K562 (cell line): Measurements from ENCODE around the gene XPO1. TPM values are rescaled to one million over a fixed set of nuclear protein-coding genes. Genes with fewer than 3 reads are reported as not detected.
A peak's percentile ranks its signal among the peaks of the same experiment; 100 is the strongest.

ENCODE experiments used
- ATAC-seq: fragments of 200-7000 bp; cut with Tn5 transposase; 3 replicates; pipeline ENCODE4 v1.9.1; 2020; ENCODE audit warnings: moderate library complexity
- Bru-seq: library from RNA; stranded (reverse); fragments of 400-500 nt; gene quantifications from one replicate; lab custom pipeline; 2021; lab: Mats Ljungman, UMichigan
- BruChase-seq, 2 experiments: library from RNA; stranded (reverse); fragments of 400-500 nt; gene quantifications; one replicate each; lab custom pipeline; 2021; lab: Mats Ljungman, UMichigan
- BruUV-seq: library from RNA; stranded (reverse); fragments of 400-500 nt; replicated peaks from 2 replicates; lab custom pipeline; 2021; lab: Mats Ljungman, UMichigan
- CTCF ChIA-PET: fragments of 300-600 bp; formaldehyde crosslinking; extraction: SDS; loops from one replicate; lab custom pipeline; 2021; ENCODE audit warnings: low intra/inter-chr PET ratio; lab: Yijun Ruan, JAX
- POLR2A ChIA-PET: fragments of 300-600, 350-650 bp; sonication (Branson Sonifier 250); formaldehyde crosslinking; extraction: SDS; loops from one replicate; lab custom pipeline; 2021; ENCODE audit warnings: antibody characterized with exemption, inconsistent platforms; lab: Yijun Ruan, JAX
- DNase-seq, 4 experiments: peaks; one replicate each; pipeline versions ENCODE4 v3.0.0 to v3.0.0-alpha.2; 2011 to 2018; ENCODE audit warnings: low spot score in 3 of 4, mixed read lengths in 3 of 4; ENCODE audit errors: extremely low read depth in 1 of 4
- FAIRE-seq: peaks from 2 replicates; lab custom pipeline; 2011; peaks lifted over from hg19 to GRCh38; lab: Jason Lieb, UNC
- H2AFZ ChIP-seq: 2 replicates; pipeline ENCODE4 v1.6.0; 2011; ENCODE audit warnings: low read depth, low read length, control low read depth, inconsistent platforms
- H3K27ac ChIP-seq: fragments of 200-600 bp; 3 replicates; pipeline ENCODE4 v1.8.0; 2011; ENCODE audit warnings: low read depth, mild to moderate bottlenecking, control low read depth, inconsistent platforms, low read length, moderate library complexity, mixed read lengths; ENCODE audit errors: extremely low read depth
- H3K27me3 ChIP-seq, 2 experiments: fragments of 300-600 bp in 1 of 2; 2 replicates in 1 of 2; 3 replicates in 1 of 2; pipeline versions ENCODE4 v1.6.0 to v1.8.0; 2011; ENCODE audit warnings: inconsistent platforms in 2 of 2, low read length in 2 of 2, mild to moderate bottlenecking in 1 of 2, mixed read lengths in 1 of 2, moderate library complexity in 1 of 2; ENCODE audit not compliant: control insufficient read depth in 2 of 2, insufficient read depth in 2 of 2
- H3K36me3 ChIP-seq: fragments of 300-600 bp; 3 replicates; pipeline ENCODE4 v1.8.0; 2011; ENCODE audit warnings: mild to moderate bottlenecking, low read length, inconsistent platforms; ENCODE audit not compliant: control insufficient read depth, insufficient read depth
- H3K4me1 ChIP-seq, 2 experiments: fragments of 200-600 bp in 1 of 2; replicated peaks in 1 of 2; 2 replicates in 1 of 2; 3 replicates in 1 of 2; pipeline versions ENCODE4 v1.5.1 to v1.8.0; 2011; ENCODE audit warnings: inconsistent platforms in 2 of 2, low read length in 2 of 2, mild to moderate bottlenecking in 1 of 2, mixed read lengths in 1 of 2, moderate library complexity in 1 of 2; ENCODE audit not compliant: control insufficient read depth in 2 of 2, insufficient read depth in 2 of 2
- H3K4me2 ChIP-seq: 2 replicates; pipeline ENCODE4 v1.6.1; 2011; ENCODE audit warnings: low read length, control low read depth, inconsistent platforms, mixed read lengths; ENCODE audit not compliant: insufficient read depth
- H3K4me3 ChIP-seq: fragments of 200-600 bp; sonication (generic), shearing (Covaris generic); 2 replicates; pipeline ENCODE4 v1.5.1; 2016; ENCODE audit warnings: control low read depth, inconsistent platforms
- H3K79me2 ChIP-seq: fragments of 200-600 bp; 3 replicates; pipeline ENCODE4 v1.8.0; 2011; ENCODE audit warnings: low read length, inconsistent platforms; ENCODE audit not compliant: control insufficient read depth, insufficient read depth
- H3K9ac ChIP-seq, 2 experiments: 2 replicates each; pipeline versions ENCODE4 v1.6.0 to v1.6.1; 2011; ENCODE audit warnings: low read depth in 2 of 2, low read length in 2 of 2, control low read depth in 1 of 2, inconsistent platforms in 1 of 2, mild to moderate bottlenecking in 1 of 2, mixed read lengths in 1 of 2; ENCODE audit not compliant: insufficient read depth in 1 of 2
- H3K9me1 ChIP-seq: one replicate; pipeline ENCODE4 v1.6.0; 2011; ENCODE audit warnings: inconsistent platforms, mild to moderate bottlenecking, low read length, moderate library complexity; ENCODE audit not compliant: control insufficient read depth, insufficient read depth
- H3K9me3 ChIP-seq: replicated peaks from 2 replicates; pipeline ENCODE4 v1.5.1; 2011; ENCODE audit warnings: low read depth, low read length, inconsistent platforms; ENCODE audit not compliant: control insufficient read depth, insufficient read depth
- H4K20me1 ChIP-seq: replicated peaks from 2 replicates; pipeline ENCODE4 v1.6.1; 2011; ENCODE audit warnings: low read length, inconsistent platforms, mixed read lengths; ENCODE audit not compliant: control insufficient read depth, insufficient read depth
- ELF1 ChIP-seq: fragments of 200-800 bp; sonication (Bioruptor generic); IDR thresholded peaks from 2 replicates; pipeline ENCODE4 v1.6.1; 2016; ENCODE audit warnings: missing genetic modification characterization, missing compliant biosample characterization
- EZH2 ChIP-seq: IDR thresholded peaks from 2 replicates; pipeline ENCODE4 v1.6.1; 2012; ENCODE audit warnings: low read depth, mild to moderate bottlenecking, inconsistent platforms, low read length, borderline replicate concordance
- HNRNPL ChIP-seq: fragments of 200-400 bp; formaldehyde crosslinking; IDR thresholded peaks from 2 replicates; pipeline ENCODE4 v1.6.1; 2017; ENCODE audit warnings: low read depth, mild to moderate bottlenecking, low read length
- KAT8 ChIP-seq: fragments of 450-650 bp; IDR thresholded peaks from 2 replicates; pipeline ENCODE4 v1.6.1; 2016; ENCODE audit warnings: low read depth, mild to moderate bottlenecking
- SAFB ChIP-seq: fragments of 200-400 bp; formaldehyde crosslinking; IDR thresholded peaks from 2 replicates; pipeline ENCODE4 v1.6.1; 2017; ENCODE audit warnings: low read depth, low read length, borderline replicate concordance
- SETDB1 ChIP-seq: IDR thresholded peaks from one replicate; pipeline ENCODE4 v1.6.1; 2012; ENCODE audit warnings: low read length, control low read depth, inconsistent platforms
- TRIM25 ChIP-seq: fragments of 450-650 bp; IDR thresholded peaks from 2 replicates; pipeline ENCODE4 v1.7.0; 2016; ENCODE audit warnings: borderline replicate concordance
- WGBS: fragments of 100-300 bp; shearing (Covaris generic); methylation state at CpG from one replicate; pipeline ENCODE4 v1.1.6; 2016; ENCODE audit warnings: low coverage, mixed read lengths; ENCODE audit not compliant: insufficient coverage; ENCODE audit errors: missing lambda C conversion rate; 5-methylcytosine and 5-hydroxymethylcytosine counted together
- in situ Hi-C: fragments of 300-500 bp; cut with MboI; formaldehyde crosslinking; loops from 4 replicates; pipeline ENCODE4 v1.15.0; 2018; ENCODE audit warnings: inconsistent platforms, mixed read lengths
- intact Hi-C: fragments of 100-400 bp; cut with micrococcal nuclease; formaldehyde crosslinking; loops from 2 replicates; pipeline ENCODE4 v1.14.2; 2022
- long read RNA-seq, 3 experiments: library from polyadenylated mRNA in 2 of 3; library from RNA in 1 of 3; unstranded in 2 of 3; stranded (forward) in 1 of 3; transcript quantifications; one replicate each; pipeline ENCODE4 v2.0.0, GENCODE V29; 2019 to 2022
- polyA minus RNA-seq, 3 experiments: library from RNA; depleted of rRNA, polyadenylated mRNA; stranded (reverse); fragments of >200 nt; gene quantifications; 2 replicates each; pipeline ENCODE4 v1.2.3, GENCODE V29; 2011
- polyA plus RNA-seq, 8 experiments: library from polyadenylated mRNA; depleted of rRNA in 4 of 8; stranded (reverse) in 5 of 8; unstranded in 3 of 8; fragments of >200 nt; fragmentation: Nextera tagmentation in 2 of 8; fragmentation: Illumina TruSeq in 1 of 8; extraction: Ambion mirVana in 2 of 8; extraction: Trizol in 1 of 8; gene quantifications; 2 replicates each; pipeline versions ENCODE4 v1.2.1 to v1.2.3, GENCODE V29; 2011 to 2014; ENCODE audit warnings: inconsistent platforms in 1 of 8, missing spikeins in 1 of 8
- total RNA-seq, 7 experiments: library from RNA; depleted of rRNA in 6 of 7; stranded (reverse); fragments of >200 nt in 6 of 7; fragmentation: Illumina TruSeq in 2 of 7; extraction: Trizol in 2 of 7; gene quantifications; 2 replicates each; pipeline versions ENCODE4 v1.2.1 to v1.2.3, GENCODE V29; 2011 to 2021; ENCODE audit warnings: low replicate concordance in 1 of 7

The XPO1 gene, protein sequence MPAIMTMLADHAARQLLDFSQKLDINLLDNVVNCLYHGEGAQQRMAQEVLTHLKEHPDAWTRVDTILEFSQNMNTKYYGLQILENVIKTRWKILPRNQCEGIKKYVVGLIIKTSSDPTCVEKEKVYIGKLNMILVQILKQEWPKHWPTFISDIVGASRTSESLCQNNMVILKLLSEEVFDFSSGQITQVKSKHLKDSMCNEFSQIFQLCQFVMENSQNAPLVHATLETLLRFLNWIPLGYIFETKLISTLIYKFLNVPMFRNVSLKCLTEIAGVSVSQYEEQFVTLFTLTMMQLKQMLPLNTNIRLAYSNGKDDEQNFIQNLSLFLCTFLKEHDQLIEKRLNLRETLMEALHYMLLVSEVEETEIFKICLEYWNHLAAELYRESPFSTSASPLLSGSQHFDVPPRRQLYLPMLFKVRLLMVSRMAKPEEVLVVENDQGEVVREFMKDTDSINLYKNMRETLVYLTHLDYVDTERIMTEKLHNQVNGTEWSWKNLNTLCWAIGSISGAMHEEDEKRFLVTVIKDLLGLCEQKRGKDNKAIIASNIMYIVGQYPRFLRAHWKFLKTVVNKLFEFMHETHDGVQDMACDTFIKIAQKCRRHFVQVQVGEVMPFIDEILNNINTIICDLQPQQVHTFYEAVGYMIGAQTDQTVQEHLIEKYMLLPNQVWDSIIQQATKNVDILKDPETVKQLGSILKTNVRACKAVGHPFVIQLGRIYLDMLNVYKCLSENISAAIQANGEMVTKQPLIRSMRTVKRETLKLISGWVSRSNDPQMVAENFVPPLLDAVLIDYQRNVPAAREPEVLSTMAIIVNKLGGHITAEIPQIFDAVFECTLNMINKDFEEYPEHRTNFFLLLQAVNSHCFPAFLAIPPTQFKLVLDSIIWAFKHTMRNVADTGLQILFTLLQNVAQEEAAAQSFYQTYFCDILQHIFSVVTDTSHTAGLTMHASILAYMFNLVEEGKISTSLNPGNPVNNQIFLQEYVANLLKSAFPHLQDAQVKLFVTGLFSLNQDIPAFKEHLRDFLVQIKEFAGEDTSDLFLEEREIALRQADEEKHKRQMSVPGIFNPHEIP (N-terminal part only)
- total RNA-seq (2011; cell fraction: chromatin; rRNA removed; ENCODE audit: low replicate concordance): 379 and 1,649 TPM in 2 replicates
- 154 and 214 TPM in 2 replicates for total RNA-seq (2011; cell fraction: nucleolus; rRNA removed)
- 491 and 590 TPM in 2 replicates for total RNA-seq (2011; cell fraction: nucleoplasm; rRNA removed)
- total RNA-seq (2014; rRNA removed) (177 and 196 TPM in 2 replicates), total RNA-seq (2014; rRNA removed; fragmentation: Illumina TruSeq; extraction: Trizol) (296 and 319 TPM in 2 replicates), total RNA-seq (2015; rRNA removed; fragmentation: Illumina TruSeq; extraction: Trizol) (284 and 301 TPM in 2 replicates), total RNA-seq (2021) (204 and 216 TPM in 2 replicates), polyA plus RNA-seq (2011; rRNA removed) (240 and 307 TPM in 2 replicates), polyA plus RNA-seq (2014; fragmentation: Illumina TruSeq; extraction: Trizol) (213 and 253 TPM in 2 replicates), polyA plus RNA-seq (2014; fragmentation: Nextera tagmentation; extraction: Ambion mirVana) (10 to 100 TPM; 86.2 to 91.8 TPM), polyA plus RNA-seq (2014; rRNA removed) (195 and 211 TPM in 2 replicates), polyA minus RNA-seq (2011; rRNA and poly(A)+ RNA removed) (515 and 518 TPM in 2 replicates), Bru-seq, nascent RNA (percentile 97 among the genes with signal in this experiment), BruChase-seq, experiment 1, labeled RNA remaining after a 2-hour chase (percentile 99 among the genes with signal in this experiment), BruChase-seq, experiment 2, labeled RNA remaining after a 6-hour chase (percentile 99 among the genes with signal in this experiment)
- polyA plus RNA-seq (2011; cell fraction: cytosol; rRNA removed): 49.5 and 115 TPM in 2 replicates
- 209 and 356 TPM in 2 replicates for polyA plus RNA-seq (2011; cell fraction: nucleus; rRNA removed)
- polyA plus RNA-seq (2012): 150 and 157 TPM in 2 replicates
- polyA minus RNA-seq (2011; cell fraction: cytosol; rRNA and poly(A)+ RNA removed): 122 and 170 TPM in 2 replicates
- polyA minus RNA-seq (2011; cell fraction: nucleus; rRNA and poly(A)+ RNA removed): 151 and 265 TPM in 2 replicates
- long read RNA-seq, experiment 1, full-length matches to known transcripts: 1,384 of 1,863 reads
- long read RNA-seq, experiment 1, partial matches to known transcripts: 135 of 1,863 reads
- long read RNA-seq, experiment 1, other reads (novel, unspliced or antisense): 344 of 1,863 reads
- long read RNA-seq, experiment 2, partial matches to known transcripts: 55 of 186 reads
- long read RNA-seq, experiment 2, other reads (novel, unspliced or antisense): 127 of 186 reads
- long read RNA-seq, experiment 3, partial matches to known transcripts: 17 of 23 reads
- long read RNA-seq, experiment 3, other reads (novel, unspliced or antisense): 5 of 23 reads

GRCh38 chr2:61538200-61538919 lies at the start of gene XPO1:
Gene XPO1, minus strand, starts transcription at chr2:61538356. Its CDS starts 4,459 bp downstream, at chr2:61533897.
- DNase-seq: peak; percentile 95 to 100 (median 97)
- BruUV-seq: no TSS peak
- H3K27ac ChIP-seq: peak within 1 kb of the TSS; percentile 98
- H3K9ac ChIP-seq: peak within 1 kb of the TSS; percentile 95 to 99
- ATAC-seq: peak; percentile 90
- peak within 1 kb of the TSS; percentile 96 for H3K4me2 ChIP-seq
- H3K9me1 ChIP-seq: no peaks in the 10 kb centered on the region
- H4K20me1 ChIP-seq: peaks cover 25% of the 10 kb centered on the region
- peaks cover 52% of the 10 kb centered on the region for H3K79me2 ChIP-seq
- intact Hi-C loops: loop anchor here (1.0 to 5.0 kb wide), 4 partner anchors 82 to 350 kb away; partner anchors contain the start of gene CCT4
- no peaks in the 10 kb centered on the region for H3K9me3 ChIP-seq
- in situ Hi-C loops: no loop called here
- H3K36me3 ChIP-seq: peaks cover 12% of the 10 kb centered on the region; the same call in 2 of the 3 replicates
- no peaks in the 10 kb centered on the region for H3K27me3 ChIP-seq
- CTCF ChIA-PET: no interaction called here
- peak within 1 kb of the TSS; percentile 95 for H2AFZ ChIP-seq
- H3K4me1 ChIP-seq: peaks cover 19 to 28% of the 10 kb centered on the region in 2 experiments
- H3K4me3 ChIP-seq: peak within 1 kb of the TSS; percentile 76
- peak; percentile 92 for FAIRE-seq
- WGBS: 0% methylated on average over 42 of the region's 65 CpGs
- POLR2A ChIA-PET: interaction anchor here (0.6 to 1.9 kb wide), 15 partner anchors 12 to 805 kb away, joined by 3 to 7 read pairs (median 3); no protein-coding TSS in a partner anchor
- TF ChIP-seq ELF1 (tag) (no peak), EZH2 (no peak), SAFB (peak; percentile 49; the same call in 1 of the 2 replicates), HNRNPL (no peak), SETDB1 (no peak), TRIM25 (no peak), KAT8 (no peak)
